Natural killer cell (primary cell): Measurements from ENCODE around the gene MPZL2. TPM values are rescaled to one million over a fixed set of nuclear protein-coding genes. Genes with fewer than 3 reads are reported as not detected.

Source experiments
- ATAC-seq, 3 donors: fragments of 150-1000 bp in 2 of 3; fragments of 200-7000 bp in 1 of 3; cut with Tn5 transposase; 1 replicate in 1 of 3; 2 replicates in 2 of 3; pipeline ENCODE4 v1.10.0; 2021; ENCODE audit warnings: mild to moderate bottlenecking in 2 of 3, moderate library complexity in 2 of 3
- DNase-seq, 2 donors: peaks; one replicate each; pipeline versions ENCODE4 v3.0.0 to v3.0.0-alpha.2; 2013 to 2021; ENCODE audit warnings: mixed read lengths in 1 of 2
- H3K27ac ChIP-seq: one replicate; pipeline ENCODE4 v1.5.1; 2013; ENCODE audit warnings: mild to moderate bottlenecking, low read length
- H3K27me3 ChIP-seq: one replicate; pipeline ENCODE4 v1.6.1; 2013; ENCODE audit warnings: low read length; ENCODE audit not compliant: control insufficient read depth, insufficient read depth
- H3K36me3 ChIP-seq: one replicate; pipeline ENCODE4 v1.6.1; 2013; ENCODE audit warnings: low read length; ENCODE audit not compliant: control insufficient read depth, insufficient read depth
- H3K4me1 ChIP-seq: one replicate; pipeline ENCODE4 v1.6.1; 2013; ENCODE audit warnings: low read length; ENCODE audit not compliant: control insufficient read depth, insufficient read depth
- H3K4me3 ChIP-seq: one replicate; pipeline ENCODE4 v1.5.1; 2013; ENCODE audit warnings: low read length
- H3K9me3 ChIP-seq: one replicate; pipeline ENCODE4 v1.6.1; 2013; ENCODE audit warnings: low read length; ENCODE audit not compliant: control insufficient read depth, insufficient read depth
- H3K27ac Mint-ChIP-seq, 2 donors: one replicate each; pipeline ENCODE4 v1.8.0; 2022; ENCODE audit warnings: mild to moderate bottlenecking in 2 of 2, mixed read lengths in 2 of 2, moderate library complexity in 1 of 2
- H3K27me3 Mint-ChIP-seq, 2 donors: one replicate each; pipeline ENCODE4 v1.8.0; 2022; ENCODE audit warnings: low read depth in 2 of 2, mixed read lengths in 2 of 2
- H3K36me3 Mint-ChIP-seq: one replicate; pipeline ENCODE4 v1.8.0; 2022; ENCODE audit warnings: mixed read lengths
- H3K4me1 Mint-ChIP-seq, 2 donors: one replicate each; pipeline ENCODE4 v1.8.0; 2022; ENCODE audit warnings: mixed read lengths in 2 of 2
- H3K4me3 Mint-ChIP-seq: one replicate; pipeline ENCODE4 v1.8.0; 2022; ENCODE audit warnings: mild to moderate bottlenecking, moderate library complexity, mixed read lengths
- H3K9me3 Mint-ChIP-seq, 2 donors: one replicate each; pipeline ENCODE4 v1.8.0; 2022; ENCODE audit warnings: mixed read lengths in 2 of 2
- WGBS: methylation state at CpG from one replicate; pipeline ENCODE4 v1.1.7; 2013; ENCODE audit warnings: missing lambda C conversion rate; ENCODE audit not compliant: insufficient coverage; 5-methylcytosine and 5-hydroxymethylcytosine counted together
- intact Hi-C: fragments of 100-400 bp; cut with micrococcal nuclease; formaldehyde crosslinking; loops from one replicate; pipeline ENCODE4 v1.14.2; 2022
- total RNA-seq, 4 donors: library from RNA; stranded (reverse); fragments of 120-200 nt in 1 of 4; gene quantifications; one replicate each; pipeline versions ENCODE4 v1.2.3 to v1.2.4, GENCODE V29; 2013 to 2022
- TF ChIP-seq, protein P1 (sequence below): fragments of 200-600 bp; IDR thresholded peaks from one replicate; pipeline ENCODE4 v1.8.0; 2022; ENCODE audit warnings: antibody characterized with exemption

Gene MPZL2
- total RNA-seq, 3 donors from 2014 or later (not counting 1 experiment from before 2014, with no cell fraction given) = 0.49 to 0.58 TPM; not detected in 1

DNA sequence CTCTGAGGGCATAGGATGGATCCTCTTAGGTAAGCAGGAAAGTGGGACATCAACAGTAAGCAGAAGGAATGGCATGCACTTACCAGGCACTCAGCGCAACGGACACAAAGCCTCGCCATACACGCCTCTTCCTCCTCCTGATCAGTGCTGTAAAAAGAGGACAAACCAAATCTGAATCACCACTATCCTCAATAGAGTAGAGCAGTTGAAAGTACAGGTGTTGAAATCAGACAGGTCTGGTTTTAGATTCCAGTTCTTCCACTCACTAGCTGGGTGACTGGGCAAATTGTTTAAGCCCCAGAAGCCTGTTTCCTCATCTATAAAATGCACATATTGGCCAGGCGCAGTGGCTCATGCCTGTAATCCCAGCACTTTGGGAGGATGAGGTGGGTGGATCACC lies 30.7 kb downstream of the MPZL2 start:
- H3K36me3 ChIP-seq = peaks cover 30% of the 10 kb centered on the region

DNA sequence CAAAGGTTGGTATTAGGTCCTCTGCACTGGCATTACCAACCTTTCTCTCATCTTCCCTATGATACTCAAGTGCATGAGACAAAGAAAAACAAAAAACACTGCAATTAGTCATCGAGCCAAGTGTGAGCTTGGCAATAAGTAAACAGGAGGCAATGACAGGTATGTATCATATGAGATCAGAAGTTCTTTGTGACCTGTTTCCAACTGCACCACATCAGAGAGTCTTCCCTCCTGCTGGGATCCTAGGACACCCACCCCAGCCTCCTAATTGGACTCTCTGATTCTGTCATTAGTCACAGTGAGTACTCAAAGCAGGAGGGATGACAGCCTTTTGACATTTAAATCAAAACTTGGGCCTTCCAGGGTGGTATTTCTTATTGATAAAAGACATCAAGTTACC lies 31.4 kb downstream of the MPZL2 start:
- Mint-ChIP-seq H3K4me1 (peaks cover 9 to 11% of the 10 kb centered on the region in 2 donors), H3K27ac (no peak overlapping the region), H3K9me3 (no peaks in the 10 kb centered on the region), H3K36me3 (peaks cover 6% of the 10 kb centered on the region), H3K4me3 (no peak overlapping the region), H3K27me3 (no peaks in the 10 kb centered on the region)
- ATAC-seq (no peak), DNase-seq (no peak)
- no peaks in the 10 kb centered on the region for H3K9me3 ChIP-seq
- H3K4me1 ChIP-seq = peaks cover 17% of the 10 kb centered on the region
- no peaks in the 10 kb centered on the region for H3K27me3 ChIP-seq
- H3K36me3 ChIP-seq = peaks cover 30% of the 10 kb centered on the region
- no peak overlapping the region for H3K4me3 ChIP-seq
- intact Hi-C loops = no loop called here
- 90% methylated on average over 1 of the region's 1 CpG for WGBS
- no peak overlapping the region for H3K27ac ChIP-seq
- TF ChIP-seq, protein P1, sequence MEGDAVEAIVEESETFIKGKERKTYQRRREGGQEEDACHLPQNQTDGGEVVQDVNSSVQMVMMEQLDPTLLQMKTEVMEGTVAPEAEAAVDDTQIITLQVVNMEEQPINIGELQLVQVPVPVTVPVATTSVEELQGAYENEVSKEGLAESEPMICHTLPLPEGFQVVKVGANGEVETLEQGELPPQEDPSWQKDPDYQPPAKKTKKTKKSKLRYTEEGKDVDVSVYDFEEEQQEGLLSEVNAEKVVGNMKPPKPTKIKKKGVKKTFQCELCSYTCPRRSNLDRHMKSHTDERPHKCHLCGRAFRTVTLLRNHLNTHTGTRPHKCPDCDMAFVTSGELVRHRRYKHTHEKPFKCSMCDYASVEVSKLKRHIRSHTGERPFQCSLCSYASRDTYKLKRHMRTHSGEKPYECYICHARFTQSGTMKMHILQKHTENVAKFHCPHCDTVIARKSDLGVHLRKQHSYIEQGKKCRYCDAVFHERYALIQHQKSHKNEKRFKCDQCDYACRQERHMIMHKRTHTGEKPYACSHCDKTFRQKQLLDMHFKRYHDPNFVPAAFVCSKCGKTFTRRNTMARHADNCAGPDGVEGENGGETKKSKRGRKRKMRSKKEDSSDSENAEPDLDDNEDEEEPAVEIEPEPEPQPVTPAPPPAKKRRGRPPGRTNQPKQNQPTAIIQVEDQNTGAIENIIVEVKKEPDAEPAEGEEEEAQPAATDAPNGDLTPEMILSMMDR = no peak

More for the DNA sequence above, 30.7 kb downstream of the MPZL2 start:
- intact Hi-C loops = no loop called here
- H3K4me1 Mint-ChIP-seq = peaks cover 3 to 5% of the 10 kb centered on the region in 2 donors
- no peaks in the 10 kb centered on the region for H3K27me3 Mint-ChIP-seq
- Histone ChIP-seq H3K27ac (no peak overlapping the region), H3K4me1 (peaks cover 14% of the 10 kb centered on the region), H3K9me3 (no peaks in the 10 kb centered on the region), H3K27me3 (no peaks in the 10 kb centered on the region), H3K4me3 (no peak overlapping the region)
- H3K27ac Mint-ChIP-seq = no peak overlapping the region
- ATAC-seq = no peak
- TF ChIP-seq, protein P1 = no peak
- DNase-seq = no peak
- H3K36me3 Mint-ChIP-seq = peaks cover 6% of the 10 kb centered on the region
- WGBS = 97% methylated on average over 5 of the region's 5 CpGs
- no peak overlapping the region for H3K4me3 Mint-ChIP-seq
- H3K9me3 Mint-ChIP-seq = no peaks in the 10 kb centered on the region

GRCh38 chr11:118231461-118231860 lies 32.6 kb downstream of the MPZL2 start:
- Histone ChIP-seq H3K4me3 (no peak overlapping the region), H3K9me3 (no peaks in the 10 kb centered on the region), H3K36me3 (peaks cover 26% of the 10 kb centered on the region), H3K27me3 (no peaks in the 10 kb centered on the region), H3K27ac (no peak overlapping the region), H3K4me1 (peaks cover 28% of the 10 kb centered on the region)
- H3K27ac Mint-ChIP-seq = no peak overlapping the region
- no peak overlapping the region for H3K4me3 Mint-ChIP-seq
- TF ChIP-seq, protein P1 = no peak
- no peaks in the 10 kb centered on the region for H3K9me3 Mint-ChIP-seq
- no peaks in the 10 kb centered on the region for H3K27me3 Mint-ChIP-seq
- DNase-seq (no peak), ATAC-seq (no peak)
- intact Hi-C loops = no loop called here
- H3K4me1 Mint-ChIP-seq = peaks cover 21 to 23% of the 10 kb centered on the region in 2 donors
- peaks cover 6% of the 10 kb centered on the region for H3K36me3 Mint-ChIP-seq

- DNase-seq (peak; percentile 35 to 80), ATAC-seq (peak; percentile 32 to 54 (median 37))
- H3K36me3 ChIP-seq = peaks cover 19% of the 10 kb centered on the region
- intact Hi-C loops = no loop called here
- TF ChIP-seq, protein P1 = no peak
- peaks cover 31 to 32% of the 10 kb centered on the region in 2 donors for H3K4me1 Mint-ChIP-seq
- no peaks in the 10 kb centered on the region for H3K27me3 ChIP-seq
- H3K27ac ChIP-seq = peak overlapping the region; percentile 34
- H3K4me3 Mint-ChIP-seq = peak overlapping the region; percentile 49
- no peaks in the 10 kb centered on the region for H3K9me3 Mint-ChIP-seq
- H3K27me3 Mint-ChIP-seq = peaks cover 0 to 4% of the 10 kb centered on the region in 2 donors
- peaks cover 2% of the 10 kb centered on the region for H3K36me3 Mint-ChIP-seq
- H3K4me1 ChIP-seq = peaks cover 40% of the 10 kb centered on the region
- no peak overlapping the region for H3K4me3 ChIP-seq
- WGBS = 43% methylated on average over 2 of the region's 3 CpGs
- peak overlapping the region in 1 of 2 donors; percentile 34 for H3K27ac Mint-ChIP-seq
- H3K9me3 ChIP-seq = no peaks in the 10 kb centered on the region
Observed at GRCh38 chr11:118230088-118230487, 34.0 kb downstream of the MPZL2 start.
